ENCODE measurements around the gene ZDHHC8. TPM values are rescaled to one million over a fixed set of nuclear protein-coding genes. Genes with fewer than 3 reads are reported as not detected.

Gene ZDHHC8
- total RNA-seq, 3 donors from 2014 or later, result 27.7 to 53.0 (median 42.2) TPM

DNA sequence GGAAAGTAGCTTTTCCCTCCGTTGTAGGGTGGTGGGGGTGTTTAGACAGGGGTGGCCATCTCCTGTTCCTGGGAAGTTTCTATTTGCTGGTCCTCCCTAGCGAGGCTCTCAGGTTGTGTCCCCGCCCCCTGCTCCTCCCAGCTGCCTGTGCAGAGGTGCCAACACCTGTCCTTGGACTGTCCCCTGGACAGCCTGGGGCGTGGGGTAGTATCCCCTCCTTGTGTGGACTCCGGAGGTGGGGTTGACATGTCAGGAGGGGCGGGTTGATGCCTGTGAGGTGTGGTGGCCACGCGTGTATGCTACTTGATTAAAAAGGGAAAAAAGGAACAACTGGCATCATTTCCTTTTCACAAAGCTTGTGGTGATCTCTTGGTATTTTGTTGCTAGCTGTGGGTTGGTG is 30.0 kb upstream of the ZDHHC8 start:
- Histone ChIP-seq H3K36me3 (ENCODE audit: low read depth) (no peaks in the 10 kb centered on the region), H3K4me1 (ENCODE audit: low read depth) (no peaks in the 10 kb centered on the region), H3K9me3 (no peaks in the 10 kb centered on the region), H3K4me3 (no peak overlapping the region)
- ATAC-seq, result no peak
- TF ChIP-seq, protein P1, sequence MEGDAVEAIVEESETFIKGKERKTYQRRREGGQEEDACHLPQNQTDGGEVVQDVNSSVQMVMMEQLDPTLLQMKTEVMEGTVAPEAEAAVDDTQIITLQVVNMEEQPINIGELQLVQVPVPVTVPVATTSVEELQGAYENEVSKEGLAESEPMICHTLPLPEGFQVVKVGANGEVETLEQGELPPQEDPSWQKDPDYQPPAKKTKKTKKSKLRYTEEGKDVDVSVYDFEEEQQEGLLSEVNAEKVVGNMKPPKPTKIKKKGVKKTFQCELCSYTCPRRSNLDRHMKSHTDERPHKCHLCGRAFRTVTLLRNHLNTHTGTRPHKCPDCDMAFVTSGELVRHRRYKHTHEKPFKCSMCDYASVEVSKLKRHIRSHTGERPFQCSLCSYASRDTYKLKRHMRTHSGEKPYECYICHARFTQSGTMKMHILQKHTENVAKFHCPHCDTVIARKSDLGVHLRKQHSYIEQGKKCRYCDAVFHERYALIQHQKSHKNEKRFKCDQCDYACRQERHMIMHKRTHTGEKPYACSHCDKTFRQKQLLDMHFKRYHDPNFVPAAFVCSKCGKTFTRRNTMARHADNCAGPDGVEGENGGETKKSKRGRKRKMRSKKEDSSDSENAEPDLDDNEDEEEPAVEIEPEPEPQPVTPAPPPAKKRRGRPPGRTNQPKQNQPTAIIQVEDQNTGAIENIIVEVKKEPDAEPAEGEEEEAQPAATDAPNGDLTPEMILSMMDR (IDR thresholded peaks at IDR 0.05), result no peak
- intact Hi-C loops (cut with DNase I, micrococcal nuclease), result no loop called here
- peak in 2 of 3 donors; percentile 24 to 27 for DNase-seq

DNA sequence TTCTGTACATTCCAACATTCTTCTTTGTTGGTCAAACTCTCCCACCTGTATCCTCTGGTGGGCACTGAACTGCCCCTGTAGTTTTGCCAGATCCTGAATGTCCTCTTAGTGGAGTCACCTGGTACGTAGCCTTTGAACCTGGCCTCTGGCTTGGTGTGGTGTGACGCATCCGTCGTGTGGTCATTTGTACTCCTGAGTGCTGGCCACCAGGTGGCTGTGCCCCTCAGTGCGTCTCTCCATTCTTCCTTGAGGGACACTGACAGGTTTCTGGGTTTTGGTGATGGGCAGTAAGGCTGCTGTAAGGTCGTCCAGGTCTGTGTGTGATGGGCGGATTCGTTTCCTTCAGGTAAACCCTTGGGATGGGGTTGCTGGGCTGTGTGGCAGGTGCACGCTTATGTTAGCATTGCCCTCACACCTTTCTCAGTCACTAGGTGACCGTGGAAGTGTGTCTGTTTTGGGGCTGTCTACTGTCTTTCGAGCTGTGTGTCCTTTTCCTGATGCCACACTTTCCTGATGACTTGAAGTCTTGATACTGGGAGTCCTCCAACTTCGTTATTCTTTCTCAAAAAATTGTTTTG is 29.3 kb upstream of the ZDHHC8 start:
- DNase-seq, result peak in 2 of 3 donors; percentile 6 to 18
- TF ChIP-seq, protein P1 (IDR thresholded peaks at IDR 0.05), result no peak
- Histone ChIP-seq H3K4me3 (no peak overlapping the region), H3K4me1 (ENCODE audit: low read depth) (no peaks in the 10 kb centered on the region), H3K36me3 (ENCODE audit: low read depth) (peaks cover 3% of the 10 kb centered on the region), H3K9me3 (no peaks in the 10 kb centered on the region)
- intact Hi-C loops (cut with DNase I, micrococcal nuclease), result no loop called here
- no peak for ATAC-seq

DNA sequence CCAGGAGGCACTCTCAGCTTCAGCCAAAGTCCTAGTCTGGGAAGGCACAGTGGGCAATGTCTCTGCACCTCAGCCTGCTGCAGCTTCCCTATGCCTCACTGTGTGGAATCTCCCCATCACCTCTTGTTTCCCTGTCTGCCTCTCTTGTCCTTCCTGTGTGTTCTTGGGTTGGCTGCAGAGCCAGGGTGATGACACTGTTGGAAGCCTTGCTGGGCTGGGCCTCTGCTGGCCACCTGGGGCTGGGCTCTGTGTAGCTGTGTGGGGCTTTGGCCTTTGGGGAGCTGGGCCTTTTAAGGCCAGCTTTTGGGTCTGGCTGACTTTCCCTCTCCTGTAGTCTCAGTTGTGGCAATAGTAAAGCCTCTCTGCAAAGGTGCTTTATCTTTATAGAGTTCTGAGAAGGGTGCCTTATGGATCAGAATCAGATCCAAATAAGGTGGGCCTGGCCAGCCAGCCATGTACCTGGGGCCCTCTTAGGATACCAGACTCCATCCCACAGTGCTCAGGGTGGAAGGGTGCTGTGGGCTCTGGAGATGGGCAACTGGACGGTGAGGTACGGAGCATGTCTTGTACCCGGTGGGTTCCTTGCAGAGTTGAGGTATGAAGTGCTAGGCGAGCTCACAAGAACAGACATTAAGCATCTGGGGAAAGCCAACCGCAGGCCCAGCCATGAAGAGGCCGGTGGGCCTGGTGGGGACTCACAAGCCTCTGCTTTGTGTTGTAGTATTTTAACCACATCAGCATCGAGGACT is 26.0 kb upstream of the ZDHHC8 start:
- H3K9me3 ChIP-seq, result no peaks in the 10 kb centered on the region
- intact Hi-C loops (cut with DNase I, micrococcal nuclease), result no loop called here
- ATAC-seq (no peak), DNase-seq (peak in 2 of 3 donors; percentile 2 to 22)
- H3K36me3 ChIP-seq (ENCODE audit: low read depth), result peaks cover 8% of the 10 kb centered on the region
- no peak overlapping the region for H3K4me3 ChIP-seq
- TF ChIP-seq, protein P1 (IDR thresholded peaks at IDR 0.05), result no peak
- H3K4me1 ChIP-seq (ENCODE audit: low read depth), result no peaks in the 10 kb centered on the region

DNA sequence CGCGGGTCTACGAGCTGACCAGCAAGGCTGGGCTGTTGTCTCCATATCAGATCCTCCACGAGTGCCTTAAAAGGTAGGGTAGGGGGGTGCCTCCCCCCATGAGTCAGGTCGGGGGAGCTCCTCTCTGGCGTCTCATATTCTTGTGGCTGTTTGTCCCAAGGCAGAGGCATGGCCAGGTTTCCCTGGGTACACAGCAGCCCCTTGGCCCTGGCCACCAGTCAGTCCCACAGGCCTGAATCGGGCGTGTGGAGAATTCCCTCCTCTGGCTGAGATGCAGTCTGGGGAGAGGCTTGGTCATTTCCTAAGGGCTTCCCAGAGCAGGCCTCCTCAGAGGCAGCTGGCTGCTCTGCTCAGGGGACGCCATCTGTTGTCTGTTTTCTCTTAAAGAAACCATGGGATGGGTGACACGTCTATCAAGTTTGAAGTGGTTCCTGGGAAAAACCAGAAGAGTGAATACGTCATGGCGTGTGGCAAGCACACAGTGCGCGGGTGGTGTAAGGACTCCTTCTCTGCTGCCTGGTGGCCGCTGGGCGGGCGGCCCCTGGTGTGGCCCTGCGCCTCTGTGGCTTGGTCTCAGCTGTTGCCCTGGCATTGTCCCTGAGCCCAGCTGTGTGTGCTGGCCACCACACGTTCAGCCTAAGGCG is 25.3 kb upstream of the ZDHHC8 start:
- TF ChIP-seq, protein P1 (IDR thresholded peaks at IDR 0.05), result no peak

DNA sequence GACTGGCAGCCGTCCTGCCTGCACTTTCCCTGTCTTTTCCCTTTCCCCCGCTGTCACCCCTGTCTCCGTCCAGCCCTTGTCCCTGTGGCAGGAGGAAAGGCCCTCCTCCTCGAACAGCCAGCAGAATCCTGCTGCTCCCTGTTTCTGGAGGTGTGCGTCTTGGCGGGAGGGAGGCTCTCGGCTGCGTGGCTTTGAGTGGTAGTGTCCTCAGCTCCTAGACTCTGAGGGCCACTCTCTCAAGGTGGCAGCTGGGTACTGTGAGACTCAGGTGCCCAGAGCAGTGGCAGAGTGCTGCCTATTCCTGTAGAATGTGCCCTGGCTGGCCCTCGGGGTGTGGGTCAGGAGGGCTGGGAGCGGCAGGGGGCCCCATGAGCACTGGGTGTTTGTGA is 24.8 kb upstream of the ZDHHC8 start:
- intact Hi-C loops (cut with DNase I, micrococcal nuclease), result no loop called here
- peaks cover 8% of the 10 kb centered on the region for H3K36me3 ChIP-seq (ENCODE audit: low read depth)

More for the DNA sequence above, 25.3 kb upstream of the ZDHHC8 start:
- no peak overlapping the region for H3K4me3 ChIP-seq
- intact Hi-C loops (cut with DNase I, micrococcal nuclease), result no loop called here
- H3K9me3 ChIP-seq, result no peaks in the 10 kb centered on the region
- ATAC-seq (no peak), DNase-seq (peak in 2 of 3 donors; percentile 19 to 25)
- H3K36me3 ChIP-seq (ENCODE audit: low read depth), result peaks cover 8% of the 10 kb centered on the region
- H3K4me1 ChIP-seq (ENCODE audit: low read depth), result no peaks in the 10 kb centered on the region

More for the DNA sequence above, 24.8 kb upstream of the ZDHHC8 start:
- H3K9me3 ChIP-seq, result no peaks in the 10 kb centered on the region
- ATAC-seq, result no peak
- H3K4me3 ChIP-seq, result no peak overlapping the region
- H3K4me1 ChIP-seq (ENCODE audit: low read depth), result no peaks in the 10 kb centered on the region
- TF ChIP-seq, protein P1 (IDR thresholded peaks at IDR 0.05), result no peak
- DNase-seq, result peak in 2 of 3 donors; percentile 12 to 42
